ENCODE results near the gene ARVCF.

The ARVCF gene

DNA sequence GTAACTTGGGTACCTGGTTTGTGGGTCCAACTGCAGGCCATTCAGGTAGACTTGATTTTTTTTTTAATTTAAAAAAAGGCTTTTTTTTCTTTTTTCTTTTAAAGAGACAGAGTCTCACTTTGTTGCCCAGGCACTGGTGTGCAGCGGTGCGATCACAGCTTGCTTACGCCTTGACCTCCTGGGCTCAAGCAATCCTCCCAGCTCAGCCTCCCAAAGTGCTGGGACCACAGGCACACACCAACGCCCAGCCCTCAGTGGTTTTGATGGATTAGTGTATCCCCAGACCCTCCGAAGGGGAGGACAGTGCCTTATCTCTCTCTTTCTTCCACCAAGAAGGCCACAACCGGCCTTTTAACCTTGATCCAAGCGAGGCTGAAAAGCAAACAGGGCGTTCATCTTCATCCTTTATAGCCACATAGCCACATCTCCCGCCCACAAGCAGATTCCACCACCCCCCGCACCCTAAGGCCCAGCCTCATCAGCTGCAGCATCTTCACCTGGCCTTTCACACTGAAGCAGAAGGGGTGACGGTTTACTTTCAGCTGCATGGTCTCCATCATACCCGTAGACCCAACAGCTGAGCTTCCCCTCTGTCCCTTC lies 92.6 kb downstream of the ARVCF start:
- Histone ChIP-seq H3K4me3 (no peak overlapping the region), H3K27ac (no peak overlapping the region)
- no peak for DNase-seq (ENCODE audit: low spot score)
- TF ChIP-seq, protein P1, sequence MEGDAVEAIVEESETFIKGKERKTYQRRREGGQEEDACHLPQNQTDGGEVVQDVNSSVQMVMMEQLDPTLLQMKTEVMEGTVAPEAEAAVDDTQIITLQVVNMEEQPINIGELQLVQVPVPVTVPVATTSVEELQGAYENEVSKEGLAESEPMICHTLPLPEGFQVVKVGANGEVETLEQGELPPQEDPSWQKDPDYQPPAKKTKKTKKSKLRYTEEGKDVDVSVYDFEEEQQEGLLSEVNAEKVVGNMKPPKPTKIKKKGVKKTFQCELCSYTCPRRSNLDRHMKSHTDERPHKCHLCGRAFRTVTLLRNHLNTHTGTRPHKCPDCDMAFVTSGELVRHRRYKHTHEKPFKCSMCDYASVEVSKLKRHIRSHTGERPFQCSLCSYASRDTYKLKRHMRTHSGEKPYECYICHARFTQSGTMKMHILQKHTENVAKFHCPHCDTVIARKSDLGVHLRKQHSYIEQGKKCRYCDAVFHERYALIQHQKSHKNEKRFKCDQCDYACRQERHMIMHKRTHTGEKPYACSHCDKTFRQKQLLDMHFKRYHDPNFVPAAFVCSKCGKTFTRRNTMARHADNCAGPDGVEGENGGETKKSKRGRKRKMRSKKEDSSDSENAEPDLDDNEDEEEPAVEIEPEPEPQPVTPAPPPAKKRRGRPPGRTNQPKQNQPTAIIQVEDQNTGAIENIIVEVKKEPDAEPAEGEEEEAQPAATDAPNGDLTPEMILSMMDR (IDR thresholded peaks at IDR 0.05), result no peak

DNA sequence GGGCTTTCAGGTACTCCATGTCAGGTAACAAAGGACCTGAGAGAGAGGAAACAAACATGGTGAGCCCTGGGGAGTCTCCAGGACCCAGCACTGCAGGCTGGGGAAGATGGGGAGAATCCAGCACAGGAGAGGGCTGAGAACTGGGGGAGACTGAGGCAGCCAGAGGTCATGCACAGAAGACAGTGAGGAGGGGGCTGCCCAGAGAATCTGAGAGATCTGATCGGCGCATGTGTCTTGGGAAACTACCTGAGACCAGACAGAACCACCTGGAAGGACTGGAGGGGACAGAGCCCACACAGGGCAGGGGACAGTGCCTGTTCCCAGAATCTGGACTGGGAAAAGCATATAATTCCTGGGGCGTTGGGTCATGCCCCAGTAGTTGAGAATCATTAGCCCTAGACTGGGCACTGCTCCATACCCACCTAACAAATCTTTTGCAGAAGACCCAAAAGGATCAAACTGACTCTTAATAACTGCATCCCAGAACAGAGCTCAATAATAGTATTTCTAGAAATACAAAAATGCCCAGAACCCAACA lies 95.0 kb downstream of the ARVCF start:
- DNase-seq (ENCODE audit: low spot score), result no peak
- H3K4me3 ChIP-seq, result no peak overlapping the region
- H3K27ac ChIP-seq, result no peak overlapping the region
- TF ChIP-seq, protein P1 (IDR thresholded peaks at IDR 0.05), result no peak

Measured in coronary artery (tissue), 2 donors.